Right lobe of liver (tissue), 4 donors: ENCODE data around the gene GALNT5.

ENCODE experiments used
- CTCF ChIP-seq, 4 donors: fragments of 200-600 bp in 3 of 4; fragments of 450-650 bp in 1 of 4; IDR thresholded peaks; one replicate each; pipeline versions ENCODE4 v1.5.1 to v1.8.0; 2016 to 2022; ENCODE audit warnings: antibody characterized with exemption in 4 of 4, mild to moderate bottlenecking in 2 of 4
- POLR2A ChIP-seq: fragments of 450-650 bp; IDR thresholded peaks from one replicate; pipeline ENCODE4 v1.6.1; 2017; ENCODE audit warnings: antibody characterized with exemption, mild to moderate bottlenecking
- donor health status: DM: no; HTN: no; CAD: no.
- donor health status: DM: no; HTN: no; CAD: no.
- donor health status: DM: no; HTN: yes; CAD: no.

GRCh38 chr2:157256626-157257025 lies 879 bp upstream of the GALNT5 start:
- TF ChIP-seq CTCF (IDR thresholded peaks at IDR 0.05) (no peak), POLR2A (no peak)
